Activated CD8-positive, alpha-beta memory T cell treated with anti-CD3 and anti-CD28 coated beads, Interleukin-2, amount 50 U/mL, for 1 hour (primary cell): ENCODE measurements around the gene ENOX1.
"Not testable (repeated sequence)": the region's sequence is repeated elsewhere in the genome, so short reads cannot be mapped to it uniquely, and the experiment has no call there.

Source experiments
- DNase-seq: peaks from one replicate; pipeline ENCODE4 v3.0.0-alpha.2; 2020; ENCODE audit errors: extremely low read depth

The ENOX1 gene

GRCh38 chr13:43432958-43433357 is 353.8 kb downstream of the ENOX1 start:
- DNase-seq, result no peak

- DNase-seq, result no peak
Observed at GRCh38 chr13:43431841-43432240, 354.9 kb downstream of the ENOX1 start.

- DNase-seq, result no peak
Observed at GRCh38 chr13:43431290-43431716, 355.5 kb downstream of the ENOX1 start.

GRCh38 chr13:43428545-43429296 is 358.1 kb downstream of the ENOX1 start:
- no peak for DNase-seq

GRCh38 chr13:43426355-43426754 is 360.4 kb downstream of the ENOX1 start:
- DNase-seq, result no peak

GRCh38 chr13:43425234-43425633 is 361.5 kb downstream of the ENOX1 start:
- no peak for DNase-seq

- DNase-seq, result no peak
Observed at GRCh38 chr13:43424412-43424811, 362.4 kb downstream of the ENOX1 start.

GRCh38 chr13:43422116-43422515 is 364.7 kb downstream of the ENOX1 start:
- DNase-seq, result no peak

GRCh38 chr13:43416842-43417241 is 369.9 kb downstream of the ENOX1 start:
- not testable (repeated sequence) for DNase-seq

GRCh38 chr13:43416408-43416807 is 370.4 kb downstream of the ENOX1 start:
- DNase-seq, result not testable (repeated sequence)

GRCh38 chr13:43415903-43416391 is 370.8 kb downstream of the ENOX1 start:
- not testable (repeated sequence) for DNase-seq

- no peak for DNase-seq
Observed at GRCh38 chr13:43414111-43414510, 372.7 kb downstream of the ENOX1 start.

GRCh38 chr13:43411741-43412140 is 375.0 kb downstream of the ENOX1 start:
- no peak for DNase-seq

- no peak for DNase-seq
Observed at GRCh38 chr13:43411211-43411610, 375.6 kb downstream of the ENOX1 start.

- DNase-seq, result no peak
Observed at GRCh38 chr13:43408274-43408673, 378.5 kb downstream of the ENOX1 start.

- DNase-seq, result no peak
Observed at GRCh38 chr13:43407023-43407581, 379.7 kb downstream of the ENOX1 start.

- DNase-seq, result no peak
Observed at GRCh38 chr13:43405457-43405856, 381.3 kb downstream of the ENOX1 start.

GRCh38 chr13:43402380-43402779 is 384.4 kb downstream of the ENOX1 start:
- DNase-seq, result no peak

GRCh38 chr13:43401361-43401760 is 385.4 kb downstream of the ENOX1 start:
- no peak for DNase-seq

- no peak for DNase-seq
Observed at GRCh38 chr13:43397111-43397510, 389.7 kb downstream of the ENOX1 start.

- no peak for DNase-seq
Observed at GRCh38 chr13:43391036-43391435, 395.7 kb downstream of the ENOX1 start.

- no peak for DNase-seq
Observed at GRCh38 chr13:43390619-43391018, 396.2 kb downstream of the ENOX1 start.

GRCh38 chr13:43389983-43390382 is 396.8 kb downstream of the ENOX1 start:
- DNase-seq, result no peak
